HG03521 (cell line): Measurements from ENCODE around the gene GBP2.
"Not testable (repeated sequence)": the region's sequence is repeated elsewhere in the genome, so short reads cannot be mapped to it uniquely, and the experiment has no call there.

Source experiments
- ATAC-seq: cut with Tn5 transposase; IDR thresholded peaks from one replicate; pipeline ENCODE4 v1.9.1; 2021; ENCODE audit warnings: mild to moderate bottlenecking, moderate library complexity; ENCODE audit not compliant: unreplicated experiment

The GBP2 gene

DNA sequence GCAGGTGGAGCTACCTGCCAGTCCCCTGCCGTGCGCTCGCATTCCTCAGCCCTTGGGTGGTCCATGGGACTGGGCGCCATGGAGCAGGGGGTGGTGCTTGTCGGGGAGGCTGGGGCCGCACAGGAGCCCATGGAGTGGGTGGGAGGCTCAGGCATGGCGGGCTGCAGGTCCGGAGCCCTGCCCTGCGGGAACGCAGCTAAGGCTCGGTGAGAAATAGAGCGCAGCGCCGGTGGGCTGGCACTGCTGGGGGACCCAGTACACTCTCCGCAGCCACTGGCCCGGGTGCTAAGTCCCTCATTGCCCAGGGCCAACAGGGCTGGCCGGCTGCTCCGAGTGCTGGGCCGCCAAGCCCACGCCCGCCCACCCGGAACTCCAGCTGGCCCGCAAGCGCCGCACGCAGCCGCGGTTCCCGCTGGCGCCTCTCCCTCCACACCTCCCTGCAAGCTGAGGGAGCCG is 2.1 kb upstream of the GBP2 start:
- ATAC-seq, result not testable (repeated sequence)

DNA sequence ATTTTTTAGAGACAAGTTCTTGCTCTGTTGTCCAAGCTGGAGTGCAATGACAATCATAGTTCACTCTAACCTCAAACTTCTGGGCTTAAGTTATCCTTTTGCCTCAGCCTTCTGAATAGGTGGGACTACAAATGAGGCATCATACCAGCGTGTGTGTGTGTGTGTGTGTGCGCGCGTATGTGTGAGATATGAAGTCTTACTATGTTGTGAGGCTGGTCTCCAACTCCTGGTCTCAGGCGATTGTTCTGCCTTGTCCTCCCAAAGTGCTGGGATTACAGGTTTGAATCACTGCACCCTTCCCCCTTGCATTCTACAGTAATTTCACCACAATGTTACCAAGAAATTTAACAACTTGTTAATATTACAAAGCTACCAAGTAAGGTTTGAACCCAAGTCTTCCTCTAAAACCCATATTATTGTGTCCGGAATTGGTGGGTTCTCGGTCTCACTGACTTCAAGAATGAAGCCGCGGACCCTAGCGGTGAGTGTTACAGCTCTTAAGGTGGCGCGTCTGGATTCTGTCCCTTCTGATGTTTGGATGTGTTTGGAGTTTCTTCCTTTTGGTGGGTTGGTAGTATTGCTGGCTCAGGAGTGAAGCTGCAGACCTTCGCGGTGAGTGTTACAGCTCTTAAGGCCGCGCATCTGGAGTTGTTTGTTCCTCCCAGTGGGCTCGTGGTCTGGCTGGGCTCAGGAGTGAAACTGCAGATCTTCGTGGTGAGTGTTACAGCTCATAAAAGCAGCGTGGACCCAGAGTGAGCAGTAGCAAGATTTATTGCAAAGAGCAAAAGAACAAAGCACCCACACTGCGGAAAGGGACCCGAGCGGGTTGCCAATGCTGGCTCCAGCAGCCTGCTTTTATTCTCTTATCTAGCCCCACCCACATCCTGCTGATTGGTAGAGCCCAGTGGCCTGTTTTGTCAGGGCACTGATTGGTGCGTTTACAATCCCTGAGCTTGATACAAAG is 970 bp upstream of the GBP2 start:
- ATAC-seq, result not testable (repeated sequence)

DNA sequence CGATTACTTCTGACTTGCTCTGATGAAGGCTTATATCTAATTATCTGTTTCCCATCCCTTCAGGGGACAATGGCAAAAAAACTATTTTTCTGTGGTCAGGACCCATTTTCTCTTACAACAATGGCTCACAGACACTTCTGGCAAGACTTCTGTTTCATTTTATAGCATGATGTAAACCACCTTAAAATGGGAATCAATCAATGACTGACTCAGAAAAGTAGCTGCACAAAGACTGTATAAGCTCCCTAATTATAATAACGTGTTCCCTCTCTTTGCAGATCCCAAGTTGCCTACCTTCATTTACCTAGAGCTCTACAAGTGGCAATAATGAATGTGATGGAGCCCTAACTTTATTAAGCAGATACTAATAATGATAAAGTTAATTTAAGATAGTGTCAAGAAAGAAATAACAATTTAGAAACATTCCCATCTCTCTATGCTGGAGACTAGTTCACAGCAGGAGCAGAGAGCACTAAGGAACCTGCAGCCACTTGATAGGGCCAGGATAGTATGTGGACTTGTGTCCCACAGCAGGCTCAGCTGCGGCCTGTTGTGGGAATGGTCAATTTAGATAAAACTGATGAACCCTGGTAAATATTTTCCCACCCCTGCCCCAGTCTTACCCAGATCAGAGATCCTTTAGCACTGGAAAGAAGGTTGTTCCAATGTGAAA is 538 bp downstream of the GBP2 start:
- ATAC-seq, result no peak

DNA sequence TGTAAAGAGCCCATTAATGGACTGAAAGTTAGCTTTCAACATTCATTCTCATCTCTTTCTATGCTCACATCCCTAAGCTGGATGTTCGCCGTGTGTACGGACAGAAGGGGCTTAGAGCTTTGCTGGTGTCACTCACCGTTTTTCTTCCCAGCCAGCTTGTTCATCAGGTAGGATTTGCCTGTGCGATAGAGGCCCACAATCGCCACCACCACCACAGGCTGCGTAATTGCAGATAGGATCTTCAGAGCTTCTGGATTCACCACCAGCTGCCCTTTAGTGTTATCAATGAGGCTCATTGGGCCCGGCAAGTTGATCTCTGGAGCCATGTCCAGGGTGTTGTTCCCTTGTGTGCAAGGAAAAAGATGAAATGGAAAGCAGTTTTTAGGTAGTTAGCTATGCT is 4.3 kb downstream of the GBP2 start:
- no peak for ATAC-seq

DNA sequence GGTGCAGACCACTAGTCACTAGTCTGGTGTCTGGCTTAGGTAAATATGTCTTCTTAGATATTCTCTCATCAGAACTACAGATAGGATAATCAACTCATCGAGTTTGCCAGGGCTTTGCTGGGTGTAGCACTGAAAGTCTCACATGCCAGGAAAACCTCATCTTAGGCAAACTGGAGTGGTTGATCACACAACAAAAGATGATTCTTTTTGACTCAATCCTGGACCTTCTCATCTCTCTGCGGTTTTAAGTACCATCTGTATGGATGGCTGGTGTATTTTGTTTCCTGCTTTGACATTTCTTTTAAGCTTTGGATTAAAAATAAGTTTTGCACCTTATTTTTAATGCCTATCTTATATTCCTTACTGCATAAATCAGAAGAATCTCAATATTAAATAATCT is 11.3 kb downstream of the GBP2 start:
- no peak for ATAC-seq

DNA sequence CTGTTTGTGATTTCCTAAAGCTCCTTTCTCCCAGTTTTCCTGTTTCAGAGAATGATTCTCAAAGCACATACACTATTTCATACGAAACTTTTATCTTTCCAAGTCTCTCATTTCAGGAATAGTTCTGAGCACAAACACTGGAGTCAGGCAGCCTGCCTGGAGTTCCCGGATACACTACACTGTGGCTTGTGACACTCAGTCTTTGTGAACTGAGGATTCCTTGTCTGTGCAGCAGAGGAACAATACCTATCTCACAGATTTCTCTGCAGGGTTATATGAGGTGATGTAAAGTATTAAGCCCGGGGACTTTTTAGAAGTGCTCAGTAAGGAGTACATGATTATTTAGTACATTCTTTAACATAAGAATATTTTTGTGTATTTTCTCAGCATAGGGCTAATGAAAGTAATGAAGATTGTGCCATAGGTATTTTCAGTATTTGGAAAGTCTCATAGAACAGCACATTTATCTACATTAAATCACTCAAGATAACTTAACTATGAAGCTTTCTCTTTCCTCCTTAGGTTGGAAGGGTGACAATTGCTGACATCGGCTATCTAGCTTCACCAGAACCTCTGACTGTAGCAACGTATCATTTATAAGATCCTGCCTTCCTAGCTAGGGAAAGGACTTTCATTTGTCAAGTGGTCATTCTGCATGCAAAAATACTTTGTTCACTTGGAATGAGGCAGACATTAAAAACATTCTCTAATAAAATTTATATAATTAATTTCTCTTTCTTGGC is 12.9 kb downstream of the GBP2 start:
- no peak for ATAC-seq

DNA sequence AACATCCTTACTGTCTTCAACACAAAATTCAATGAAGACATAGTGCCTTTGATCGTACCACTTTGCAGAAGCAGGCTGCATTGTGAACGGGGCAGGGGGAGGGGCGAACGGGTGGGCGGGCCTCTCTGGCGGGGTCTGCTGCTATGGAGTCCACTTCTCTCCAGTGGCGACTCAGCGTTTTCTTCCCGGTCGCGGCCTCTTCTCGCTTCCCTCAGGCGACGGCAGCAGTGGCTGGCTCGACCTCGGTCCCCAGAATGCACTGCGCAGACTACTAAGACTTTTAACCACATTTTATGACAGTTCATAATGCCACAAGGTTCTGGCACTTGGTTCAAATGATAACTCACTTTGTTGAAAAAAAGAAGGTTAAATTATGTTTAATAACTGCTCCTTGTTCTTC is 21.2 kb downstream of the GBP2 start:
- ATAC-seq, result no peak

DNA sequence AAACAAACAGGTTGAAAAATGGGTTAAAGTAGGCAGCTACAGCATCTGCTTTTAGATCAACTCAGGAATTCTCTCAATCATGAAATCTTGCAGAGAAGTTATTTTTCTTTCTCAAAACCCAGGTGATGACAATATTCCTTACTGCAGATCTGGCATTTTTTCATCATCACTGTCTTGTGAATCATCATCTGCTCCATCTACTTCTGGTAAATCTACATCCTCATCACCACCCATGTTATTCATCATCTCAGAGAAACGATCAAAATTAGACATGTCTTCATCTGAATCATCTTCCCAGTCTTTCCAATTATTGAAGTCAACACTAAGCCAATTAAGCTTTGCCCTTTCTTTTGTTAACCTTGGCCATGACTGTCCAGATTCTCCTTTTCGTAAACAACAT is 21.8 kb downstream of the GBP2 start:
- no peak for ATAC-seq

DNA sequence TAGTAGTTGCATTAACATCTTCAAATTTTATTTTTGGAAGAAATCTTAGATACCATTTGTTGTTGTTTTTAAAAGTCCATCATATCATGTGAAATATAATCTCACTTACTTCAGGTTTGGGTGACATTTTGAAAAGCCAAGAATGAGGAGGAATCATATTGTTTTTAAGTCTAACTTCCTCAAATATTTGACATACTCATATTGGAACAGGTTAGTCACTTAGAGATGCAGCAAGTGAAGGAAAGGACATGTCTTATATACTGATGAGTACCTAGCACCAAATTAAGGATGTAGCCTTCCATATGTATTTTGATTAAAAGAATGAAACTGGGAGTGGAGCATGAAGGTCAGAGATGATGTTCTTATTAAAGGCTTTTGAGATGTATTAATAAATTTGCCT is 23.9 kb downstream of the GBP2 start:
- ATAC-seq, result no peak

DNA sequence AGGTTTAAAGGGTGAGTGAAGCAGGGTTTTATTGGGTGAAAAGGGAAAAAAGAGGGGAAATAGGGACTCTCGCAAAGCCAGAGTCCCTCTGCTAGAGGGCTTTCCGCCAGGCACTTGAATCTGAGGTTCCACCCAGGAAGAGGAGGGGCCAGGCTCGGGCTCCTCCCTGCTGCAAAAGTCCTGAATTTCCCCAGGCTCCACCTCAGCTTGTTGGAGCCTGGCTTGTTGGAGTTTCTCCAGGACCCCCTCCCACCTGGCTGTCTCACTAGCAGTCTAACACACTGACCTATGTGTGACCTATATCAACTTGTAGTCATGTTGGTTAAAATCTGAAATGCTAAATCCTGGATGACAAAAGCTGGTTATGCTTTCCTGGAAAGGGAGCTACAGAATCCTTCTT is 25.5 kb downstream of the GBP2 start:
- no peak for ATAC-seq

DNA sequence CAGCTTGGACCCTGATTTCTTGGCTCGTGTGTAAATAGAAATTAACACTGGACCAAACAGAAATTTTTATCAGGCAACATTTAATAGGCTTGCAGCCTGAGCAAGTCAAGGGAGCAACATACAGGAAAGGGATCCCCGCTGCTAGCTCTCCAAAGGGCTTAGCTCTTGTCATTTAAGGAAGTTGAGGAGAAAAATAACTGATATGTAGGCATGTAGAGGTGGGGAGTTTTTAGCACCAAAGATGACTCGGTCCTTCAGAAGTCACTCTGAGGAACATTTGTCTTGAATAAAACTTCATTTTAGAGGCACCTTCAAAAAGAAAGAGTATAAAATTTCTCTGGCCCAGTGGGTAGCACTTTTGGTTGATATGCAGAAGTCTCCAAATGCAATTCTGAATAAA is 27.1 kb downstream of the GBP2 start:
- ATAC-seq, result no peak

DNA sequence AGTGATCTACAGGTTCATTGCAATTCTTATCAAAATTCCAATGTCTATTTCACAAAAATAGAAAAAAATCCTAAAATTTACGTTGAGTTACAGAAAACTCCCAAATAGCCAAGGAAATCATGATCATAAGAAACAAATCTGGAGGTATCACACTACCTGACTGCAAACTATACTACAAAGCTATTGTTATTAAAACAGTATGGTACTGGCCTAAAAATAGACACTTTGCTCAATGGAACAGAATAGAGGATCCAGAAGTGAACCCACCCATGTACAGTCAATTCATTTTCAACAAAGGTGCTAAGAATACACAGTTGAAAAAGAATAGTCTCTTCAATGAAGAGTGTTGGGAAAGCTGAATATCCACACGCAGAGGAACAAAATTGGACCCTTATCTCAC is 30.2 kb downstream of the GBP2 start:
- no peak for ATAC-seq

DNA sequence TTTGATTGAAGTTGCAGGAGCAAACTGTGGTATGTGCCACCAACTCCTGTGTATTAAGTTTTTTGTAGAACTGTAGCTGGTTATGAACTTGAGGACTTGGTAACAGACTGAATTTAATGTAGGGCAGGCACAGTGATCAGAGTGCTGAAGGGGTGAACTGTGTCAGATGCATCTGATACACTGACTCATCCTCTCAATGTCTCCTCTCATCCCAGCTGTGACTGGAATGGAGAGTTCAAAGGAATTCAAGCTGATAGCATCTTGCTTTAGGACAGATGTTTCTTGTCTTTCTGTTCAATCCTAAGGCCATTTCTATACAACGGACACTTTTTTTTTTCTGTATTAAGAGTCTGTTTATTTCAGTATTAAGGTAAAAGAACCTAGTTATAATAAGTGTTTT is 36.0 kb downstream of the GBP2 start:
- ATAC-seq, result no peak

DNA sequence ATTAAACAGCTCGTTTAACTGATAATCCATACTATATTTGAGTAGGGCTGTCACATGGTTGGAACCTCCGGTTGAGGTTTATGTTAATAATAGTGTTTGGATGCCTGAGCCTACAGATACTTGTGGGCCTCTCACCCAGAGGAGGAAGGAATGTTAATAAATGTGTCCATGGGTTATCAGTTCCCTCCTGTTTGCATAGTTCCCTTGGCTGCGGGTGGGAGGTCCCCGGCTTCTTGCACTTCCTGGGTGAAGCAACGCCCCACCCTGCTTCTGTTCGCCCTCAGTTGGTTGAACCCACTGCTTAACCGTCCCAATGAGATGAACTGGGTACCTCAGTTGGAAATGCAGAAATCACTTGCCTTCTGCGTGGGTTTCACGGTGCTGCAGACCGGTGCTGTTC is 37.3 kb downstream of the GBP2 start:
- no peak for ATAC-seq

DNA sequence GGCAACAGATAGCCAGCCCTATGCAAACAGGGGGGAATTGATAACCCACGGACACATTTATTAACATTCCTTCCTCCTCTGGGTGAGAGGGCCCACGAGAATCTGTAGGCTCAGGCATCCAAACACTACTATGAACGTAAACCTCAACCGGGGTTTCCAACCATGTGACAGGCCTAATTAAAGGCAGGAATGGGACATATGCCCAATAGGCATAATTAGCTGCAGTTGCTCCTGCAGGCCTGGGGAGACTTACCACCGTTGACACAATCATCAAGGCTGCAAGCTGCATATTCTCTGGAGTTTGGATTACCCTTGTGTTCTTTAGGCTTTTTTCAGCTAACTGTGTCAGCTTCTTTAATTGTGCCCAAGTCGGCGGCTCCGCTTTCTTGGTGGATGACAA is 38.7 kb downstream of the GBP2 start:
- no peak for ATAC-seq

DNA sequence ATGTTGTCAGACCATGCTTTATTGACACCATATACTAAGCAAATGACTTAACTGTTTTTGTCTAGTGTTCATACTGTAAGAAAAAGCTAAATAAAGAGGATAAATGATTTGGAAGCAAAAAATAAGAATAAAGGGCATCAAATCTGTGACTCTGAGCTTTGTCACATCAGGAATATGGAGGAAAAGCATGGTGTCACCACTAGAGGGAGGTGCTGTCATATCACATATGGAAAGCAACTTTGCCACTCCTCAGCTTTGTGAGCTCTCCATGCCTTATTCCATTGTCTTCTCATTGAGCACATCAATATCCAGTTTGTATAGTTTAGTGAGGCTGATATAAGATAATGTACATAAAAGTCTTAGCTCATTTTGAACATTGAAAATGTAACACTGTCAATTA is 40.1 kb downstream of the GBP2 start:
- ATAC-seq, result peak; percentile 46

DNA sequence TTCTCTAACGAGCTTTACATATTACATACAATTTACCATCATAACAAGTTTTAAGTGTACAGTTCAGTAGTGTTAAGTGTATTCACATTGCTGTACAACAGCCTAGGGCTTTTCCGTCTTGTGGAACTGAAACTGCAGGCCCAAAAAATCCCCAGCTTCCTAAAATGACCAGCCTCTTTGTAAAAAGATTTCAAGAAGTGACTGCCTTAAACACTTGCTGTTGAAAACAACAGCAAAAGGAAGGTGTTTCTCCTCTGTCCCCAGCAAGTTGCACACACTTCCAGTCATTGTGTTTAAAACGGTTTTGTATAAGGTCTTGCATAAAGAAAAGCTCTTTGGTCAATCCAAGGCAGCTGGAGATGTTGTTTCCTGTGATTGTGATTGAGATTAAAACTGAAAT is 44.9 kb downstream of the GBP2 start:
- ATAC-seq, result no peak

DNA sequence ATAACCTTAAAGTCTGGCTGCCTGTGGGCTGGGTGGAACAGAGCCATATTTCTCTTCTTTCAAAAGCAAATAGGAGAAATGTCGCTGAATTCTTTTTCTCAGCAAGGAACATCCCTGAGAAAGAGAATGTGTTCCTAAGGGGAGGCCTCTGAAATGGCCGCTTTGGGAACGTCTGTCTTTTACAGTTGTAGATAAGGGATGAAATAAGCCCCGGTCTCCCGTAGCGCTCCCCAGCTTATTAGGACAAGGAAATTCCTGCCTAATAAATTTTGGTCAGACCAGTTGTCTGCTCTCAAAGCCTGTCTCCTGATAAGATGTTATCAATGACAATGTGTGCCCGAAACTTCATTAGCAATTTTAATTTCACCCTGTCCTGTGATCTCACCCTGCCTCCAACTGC is 45.8 kb downstream of the GBP2 start:
- not testable (repeated sequence) for ATAC-seq

DNA sequence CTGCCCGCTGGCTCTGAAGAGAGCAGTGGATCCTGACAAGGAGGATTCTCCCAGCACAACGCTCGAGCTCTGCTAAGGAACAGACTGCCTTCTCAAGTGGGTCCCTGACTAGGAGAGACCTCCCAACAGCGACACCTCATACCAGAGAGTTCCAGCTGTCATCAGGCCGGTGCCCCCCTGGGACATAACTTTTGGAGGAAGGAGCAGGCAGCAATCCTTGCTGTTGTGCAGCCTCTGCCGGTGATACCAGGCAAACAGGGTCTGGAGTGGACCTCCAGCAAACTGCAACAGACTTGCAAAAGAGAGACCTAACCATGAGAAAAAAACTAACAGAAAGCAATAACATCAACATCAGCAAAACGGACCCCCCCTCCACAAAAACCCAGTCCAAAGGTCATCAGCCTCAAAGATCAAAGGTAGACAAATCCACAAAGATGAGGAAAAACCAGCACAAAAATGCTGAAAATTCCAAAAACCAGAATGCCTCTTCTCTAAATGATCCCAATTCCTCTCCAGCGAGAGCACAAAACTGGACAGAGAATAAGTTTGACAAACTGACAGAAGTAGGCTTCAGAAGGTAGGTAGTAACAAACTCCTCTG is 53.3 kb downstream of the GBP2 start:
- ATAC-seq, result not testable (repeated sequence)

DNA sequence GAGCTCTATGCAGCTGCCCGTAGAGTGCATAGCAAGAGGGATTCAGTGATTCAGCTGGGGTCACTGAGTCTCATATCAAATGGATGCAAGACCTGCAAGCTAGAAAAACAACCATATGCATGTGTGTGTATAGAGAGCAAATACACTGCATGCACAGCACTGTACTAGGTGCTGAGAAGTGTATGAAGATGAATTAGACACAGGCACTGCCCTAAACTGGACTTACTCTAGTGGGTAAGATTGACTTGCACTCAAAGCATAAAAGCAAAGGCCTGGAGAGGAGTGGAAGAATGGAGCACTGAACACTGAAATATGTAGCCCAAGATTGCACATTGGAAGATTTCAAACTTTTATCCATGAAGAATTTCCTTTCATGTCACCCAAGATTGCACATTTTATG is 55.4 kb downstream of the GBP2 start:
- ATAC-seq, result no peak

DNA sequence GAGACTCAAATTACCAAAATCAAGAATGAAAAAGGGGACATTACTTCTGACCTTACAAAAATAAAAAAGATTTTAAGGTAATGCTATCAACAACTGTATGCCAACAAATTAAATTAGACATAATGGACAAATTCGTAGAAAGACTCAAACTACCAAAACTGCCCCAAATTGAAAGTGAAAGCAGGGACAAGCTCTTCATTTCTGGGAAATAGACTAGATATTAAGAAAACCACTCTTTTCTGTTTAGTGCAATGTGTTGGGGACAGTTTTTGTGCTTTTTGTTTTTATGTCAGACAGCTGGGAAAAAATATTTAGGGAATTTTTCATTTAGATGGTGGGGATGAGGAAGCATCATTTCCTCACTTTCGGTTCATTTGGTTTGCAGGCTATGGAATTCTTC is 56.0 kb downstream of the GBP2 start:
- ATAC-seq, result no peak
